OCI-LY1 (cell line): ENCODE data around the gene DMD.

ENCODE experiments used
- EZH2 ChIP-seq: fragments of 200-600 bp; sonication (generic), shearing (Covaris generic); IDR thresholded peaks from 2 replicates; pipeline ENCODE4 v1.8.0; 2017; ENCODE audit warnings: borderline replicate concordance, mixed run types, mild to moderate bottlenecking, antibody characterized with exemption, low read length, moderate library complexity, mixed read lengths
- TF ChIP-seq, protein P1 (sequence below): fragments of 200-600 bp; sonication (generic), shearing (Covaris generic); IDR thresholded peaks from 2 replicates; pipeline ENCODE4 v1.5.1; 2017; ENCODE audit warnings: mild to moderate bottlenecking, antibody characterized with exemption, low read length, moderate library complexity, mixed read lengths

DNA sequence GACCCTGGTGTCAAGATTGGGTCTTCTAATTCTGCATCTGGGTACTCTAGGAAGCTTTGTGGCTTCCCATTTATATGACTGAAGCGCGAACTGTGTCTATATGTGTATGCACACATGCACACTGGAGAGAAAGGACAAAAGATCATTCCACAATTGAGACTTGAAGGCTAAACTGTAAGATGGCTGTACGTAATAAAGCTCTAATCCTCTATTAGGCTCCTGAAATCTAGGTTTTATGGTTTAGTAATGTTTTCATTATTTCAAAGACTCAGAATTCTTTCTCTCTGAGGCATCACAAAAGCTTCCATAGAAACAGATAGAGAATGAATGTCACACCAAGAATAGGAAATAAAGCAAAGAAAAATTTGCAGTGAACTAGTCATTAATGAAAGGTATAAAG, 1818.8 kb downstream of the DMD start:
- TF ChIP-seq EZH2: no peak
- TF ChIP-seq, protein P1, sequence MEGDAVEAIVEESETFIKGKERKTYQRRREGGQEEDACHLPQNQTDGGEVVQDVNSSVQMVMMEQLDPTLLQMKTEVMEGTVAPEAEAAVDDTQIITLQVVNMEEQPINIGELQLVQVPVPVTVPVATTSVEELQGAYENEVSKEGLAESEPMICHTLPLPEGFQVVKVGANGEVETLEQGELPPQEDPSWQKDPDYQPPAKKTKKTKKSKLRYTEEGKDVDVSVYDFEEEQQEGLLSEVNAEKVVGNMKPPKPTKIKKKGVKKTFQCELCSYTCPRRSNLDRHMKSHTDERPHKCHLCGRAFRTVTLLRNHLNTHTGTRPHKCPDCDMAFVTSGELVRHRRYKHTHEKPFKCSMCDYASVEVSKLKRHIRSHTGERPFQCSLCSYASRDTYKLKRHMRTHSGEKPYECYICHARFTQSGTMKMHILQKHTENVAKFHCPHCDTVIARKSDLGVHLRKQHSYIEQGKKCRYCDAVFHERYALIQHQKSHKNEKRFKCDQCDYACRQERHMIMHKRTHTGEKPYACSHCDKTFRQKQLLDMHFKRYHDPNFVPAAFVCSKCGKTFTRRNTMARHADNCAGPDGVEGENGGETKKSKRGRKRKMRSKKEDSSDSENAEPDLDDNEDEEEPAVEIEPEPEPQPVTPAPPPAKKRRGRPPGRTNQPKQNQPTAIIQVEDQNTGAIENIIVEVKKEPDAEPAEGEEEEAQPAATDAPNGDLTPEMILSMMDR: no peak
